Measurements from ENCODE around the gene NPAS2. TPM values are rescaled to one million over a fixed set of nuclear protein-coding genes. Genes with fewer than 3 reads are reported as not detected.

NPAS2 gene
- polyA plus RNA-seq, 3 donors: 13.2 to 20.2 (median 14.5) TPM

- DNase-seq (ENCODE audit: extremely low read depth in 1 of 11, low read depth in 9 of 11, low spot score in 4 of 11): no peak
Measured at GRCh38 chr2:100817388-100817985, 2.5 kb upstream of the NPAS2 start.

GRCh38 chr2:100818003-100818605 is 1.8 kb upstream of the NPAS2 start:
- no peak for DNase-seq (ENCODE audit: extremely low read depth in 1 of 11, low read depth in 9 of 11, low spot score in 4 of 11)

GRCh38 chr2:100818606-100819369 is 1.2 kb upstream of the NPAS2 start:
- DNase-seq (ENCODE audit: extremely low read depth in 1 of 11, low read depth in 9 of 11, low spot score in 4 of 11): peak in 2 of 11 donors; percentile 44 to 45

GRCh38 chr2:100820273-100820522 is 259 bp downstream of the NPAS2 start:
- DNase-seq (ENCODE audit: extremely low read depth in 1 of 11, low read depth in 9 of 11, low spot score in 4 of 11): no peak

GRCh38 chr2:100820523-100821254 is 750 bp downstream of the NPAS2 start:
- no peak for DNase-seq (ENCODE audit: extremely low read depth in 1 of 11, low read depth in 9 of 11, low spot score in 4 of 11)

GRCh38 chr2:100821255-100821910 is 1.4 kb downstream of the NPAS2 start:
- DNase-seq (ENCODE audit: extremely low read depth in 1 of 11, low read depth in 9 of 11, low spot score in 4 of 11): no peak

- DNase-seq (ENCODE audit: extremely low read depth in 1 of 11, low read depth in 9 of 11, low spot score in 4 of 11): no peak
Measured at GRCh38 chr2:100821911-100822265, 1.9 kb downstream of the NPAS2 start.

GRCh38 chr2:100822587-100823248 is 2.8 kb downstream of the NPAS2 start:
- no peak for DNase-seq (ENCODE audit: extremely low read depth in 1 of 11, low read depth in 9 of 11, low spot score in 4 of 11)

GRCh38 chr2:100823665-100824438 is 3.9 kb downstream of the NPAS2 start:
- no peak for DNase-seq (ENCODE audit: extremely low read depth in 1 of 11, low read depth in 9 of 11, low spot score in 4 of 11)

GRCh38 chr2:100824842-100825241 is 4.9 kb downstream of the NPAS2 start:
- DNase-seq (ENCODE audit: extremely low read depth in 1 of 11, low read depth in 9 of 11, low spot score in 4 of 11): no peak

GRCh38 chr2:100826494-100826893 is 6.6 kb downstream of the NPAS2 start:
- no peak for DNase-seq (ENCODE audit: extremely low read depth in 1 of 11, low read depth in 9 of 11, low spot score in 4 of 11)

- DNase-seq (ENCODE audit: extremely low read depth in 1 of 11, low read depth in 9 of 11, low spot score in 4 of 11): no peak
Measured at GRCh38 chr2:100831158-100831750, 11.3 kb downstream of the NPAS2 start.

- DNase-seq (ENCODE audit: extremely low read depth in 1 of 11, low read depth in 9 of 11, low spot score in 4 of 11): no peak
Measured at GRCh38 chr2:100831831-100832230, 11.9 kb downstream of the NPAS2 start.

GRCh38 chr2:100832885-100833284 is 12.9 kb downstream of the NPAS2 start:
- DNase-seq (ENCODE audit: extremely low read depth in 1 of 11, low read depth in 9 of 11, low spot score in 4 of 11): no peak

GRCh38 chr2:100833331-100833730 is 13.4 kb downstream of the NPAS2 start:
- no peak for DNase-seq (ENCODE audit: extremely low read depth in 1 of 11, low read depth in 9 of 11, low spot score in 4 of 11)

GRCh38 chr2:100834221-100834620 is 14.3 kb downstream of the NPAS2 start:
- DNase-seq (ENCODE audit: extremely low read depth in 1 of 11, low read depth in 9 of 11, low spot score in 4 of 11): no peak

- no peak for DNase-seq (ENCODE audit: extremely low read depth in 1 of 11, low read depth in 9 of 11, low spot score in 4 of 11)
Measured at GRCh38 chr2:100835006-100835659, 15.2 kb downstream of the NPAS2 start.

GRCh38 chr2:100840519-100840918 is 20.6 kb downstream of the NPAS2 start:
- DNase-seq (ENCODE audit: extremely low read depth in 1 of 11, low read depth in 9 of 11, low spot score in 4 of 11): no peak
